Brain pericyte (primary cell): ENCODE measurements around the gene METTL27.
A peak's percentile ranks its signal among the peaks of the same experiment; 100 is the strongest.
"Not testable (repeated sequence)": the region's sequence is repeated elsewhere in the genome, so short reads cannot be mapped to it uniquely, and the experiment has no call there.

Experiments
- DNase-seq: peaks from one replicate; pipeline ENCODE4 v3.0.0-alpha.2; 2012; ENCODE audit warnings: low read depth, low spot score

METTL27 gene, protein sequence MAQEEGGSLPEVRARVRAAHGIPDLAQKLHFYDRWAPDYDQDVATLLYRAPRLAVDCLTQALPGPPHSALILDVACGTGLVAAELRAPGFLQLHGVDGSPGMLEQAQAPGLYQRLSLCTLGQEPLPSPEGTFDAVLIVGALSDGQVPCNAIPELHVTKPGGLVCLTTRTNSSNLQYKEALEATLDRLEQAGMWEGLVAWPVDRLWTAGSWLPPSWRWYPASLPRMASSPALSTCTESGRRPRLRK

DNA sequence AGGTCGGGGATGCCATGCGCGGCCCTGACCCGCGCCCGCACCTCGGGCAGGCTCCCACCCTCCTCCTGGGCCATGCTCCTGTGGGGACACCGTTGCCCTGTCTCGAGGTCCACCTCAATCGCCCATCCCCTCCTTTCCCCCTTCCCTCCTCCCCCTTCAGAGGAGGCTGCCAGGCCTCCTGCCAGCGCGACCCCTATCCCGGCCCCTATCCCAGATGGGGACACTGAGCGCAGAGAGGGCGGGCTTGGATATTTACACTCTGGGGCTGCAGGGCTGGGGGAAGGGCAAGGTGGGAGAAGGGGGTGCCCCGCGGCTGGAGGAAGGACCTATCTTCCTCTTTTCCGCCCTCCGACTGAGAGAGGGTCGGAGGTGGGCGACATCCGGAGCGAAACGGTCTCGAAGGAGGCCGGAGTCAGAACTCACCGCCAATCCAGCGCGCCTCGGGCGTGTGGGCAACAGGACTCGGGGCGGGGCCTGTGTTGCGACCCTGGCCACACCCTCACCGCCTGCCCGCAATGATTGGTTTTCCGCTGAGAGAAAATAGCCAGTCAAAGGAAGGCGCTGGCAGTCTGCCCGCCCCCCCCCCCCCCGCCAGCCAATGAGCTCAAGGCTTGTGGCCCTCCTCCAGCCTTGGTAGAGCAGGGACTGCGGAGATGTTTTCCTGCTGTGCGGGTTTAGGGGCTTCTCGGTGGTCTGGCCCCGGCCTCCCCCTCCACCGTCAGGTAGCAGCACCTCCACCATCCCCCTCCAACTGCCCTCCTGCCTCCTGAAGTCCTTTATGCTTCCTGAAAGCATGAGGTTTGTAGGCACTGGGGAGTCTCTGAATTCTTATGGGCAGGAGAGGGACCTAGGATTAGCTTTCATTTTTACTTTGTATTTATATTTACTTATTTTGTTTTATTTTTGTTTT, at the start of gene METTL27:
TSS of gene METTL27 (minus strand) at position 450 of the 910 bp plus-strand sequence. CDS start at position 74, 376 bp downstream.
- peak; percentile 48 for DNase-seq

DNA sequence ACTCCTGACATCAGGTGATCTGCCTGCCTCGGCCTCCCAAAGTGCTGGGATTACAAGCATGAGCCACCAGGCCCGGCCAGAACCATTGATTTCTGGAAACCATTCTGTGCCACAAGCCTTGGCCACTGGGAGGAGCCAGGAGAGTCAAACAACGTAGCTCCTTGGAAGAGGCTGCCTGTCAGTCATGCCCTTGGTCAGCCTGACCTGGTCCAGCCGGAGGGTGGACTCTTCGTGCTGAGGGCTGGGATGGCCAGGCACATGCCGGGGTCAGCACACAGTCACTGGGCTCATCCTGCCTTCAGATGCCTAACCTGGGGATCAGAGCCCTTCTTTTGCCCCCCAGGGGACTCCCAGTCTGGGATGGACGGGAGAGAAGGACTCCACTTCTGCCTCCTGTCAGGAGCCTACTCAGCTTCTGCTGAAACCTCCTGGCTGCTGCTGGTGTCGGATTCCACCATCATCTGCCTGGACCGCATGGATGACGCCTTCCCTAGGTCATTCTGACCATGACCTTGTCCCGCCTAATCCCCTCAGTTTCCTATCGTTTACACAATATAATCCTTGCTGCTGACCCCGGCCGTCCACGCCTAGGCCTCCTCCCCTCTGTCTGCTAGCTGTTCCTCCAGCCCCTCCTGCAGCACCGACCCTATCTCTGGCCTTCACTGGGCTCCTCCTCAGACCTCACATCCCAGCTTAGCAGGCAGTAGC, 49.0 kb upstream of the METTL27 start:
- no peak for DNase-seq

DNA sequence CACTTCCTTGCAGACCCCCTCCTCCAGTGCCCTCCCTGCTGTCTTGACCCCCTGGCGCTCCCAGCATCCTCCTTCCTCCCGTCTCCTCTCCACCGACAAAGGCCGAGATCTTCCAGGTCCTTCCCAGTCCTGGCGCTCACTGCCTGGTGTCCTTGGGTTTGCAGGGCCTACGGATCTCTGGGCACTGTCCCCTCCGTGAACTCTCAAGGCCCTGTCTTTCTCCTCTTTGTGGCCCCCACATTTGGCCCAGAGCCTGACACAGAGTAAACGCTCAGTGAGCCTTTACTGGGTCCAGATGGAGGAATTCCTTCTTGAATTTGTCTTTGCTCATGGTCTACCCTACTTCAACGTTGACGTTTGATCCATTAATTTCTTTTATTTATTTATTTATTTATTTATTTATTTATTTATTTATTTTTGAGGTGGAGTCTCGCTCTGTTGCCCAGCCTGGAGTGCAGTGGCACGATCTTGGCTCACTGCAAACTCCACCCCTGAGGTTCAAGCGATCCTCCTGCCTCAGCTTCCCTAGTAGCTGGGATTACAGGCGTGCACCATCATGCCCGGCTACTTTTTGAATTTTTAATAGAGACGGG, 48.3 kb upstream of the METTL27 start:
- no peak for DNase-seq

DNA sequence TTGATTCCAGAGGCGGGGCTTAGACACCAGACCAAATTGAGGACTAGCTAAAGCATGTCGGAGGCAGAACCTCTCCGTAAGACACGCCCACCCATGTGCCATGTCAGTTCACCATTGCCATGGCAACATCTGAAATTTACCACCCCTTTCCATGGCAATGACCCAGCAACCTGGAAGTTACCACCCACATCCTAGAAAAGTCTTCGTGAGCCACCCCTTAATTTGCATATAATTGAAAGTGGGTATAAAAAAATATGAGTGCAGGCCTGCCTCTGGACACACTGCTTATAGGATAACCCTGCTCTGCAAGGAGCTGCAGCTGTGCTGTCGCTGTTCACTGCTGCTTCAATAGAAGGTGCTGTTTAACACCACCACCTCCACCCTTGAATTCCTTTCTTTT, 46.6 kb upstream of the METTL27 start:
- no peak for DNase-seq

DNA sequence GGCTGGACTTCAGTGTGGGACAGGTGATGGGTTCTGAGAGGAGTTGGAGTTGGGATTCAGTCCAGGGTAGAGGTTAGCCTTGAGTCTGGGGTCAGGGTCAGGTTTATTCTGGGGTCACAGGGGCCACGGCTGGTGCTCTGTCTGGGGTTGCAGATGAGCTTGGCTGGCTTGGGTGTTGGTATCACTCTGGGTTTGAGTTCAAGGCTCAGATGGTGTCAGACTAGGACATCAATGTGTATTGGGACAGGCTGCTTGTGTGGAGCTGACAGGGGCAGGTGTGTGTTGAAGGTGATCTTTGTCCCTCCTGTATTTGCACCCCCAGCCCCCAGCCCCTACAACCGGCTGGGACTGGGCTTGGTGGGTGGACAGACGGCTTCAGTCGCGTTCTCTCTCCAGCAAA, 45.4 kb upstream of the METTL27 start:
- DNase-seq, result no peak

DNA sequence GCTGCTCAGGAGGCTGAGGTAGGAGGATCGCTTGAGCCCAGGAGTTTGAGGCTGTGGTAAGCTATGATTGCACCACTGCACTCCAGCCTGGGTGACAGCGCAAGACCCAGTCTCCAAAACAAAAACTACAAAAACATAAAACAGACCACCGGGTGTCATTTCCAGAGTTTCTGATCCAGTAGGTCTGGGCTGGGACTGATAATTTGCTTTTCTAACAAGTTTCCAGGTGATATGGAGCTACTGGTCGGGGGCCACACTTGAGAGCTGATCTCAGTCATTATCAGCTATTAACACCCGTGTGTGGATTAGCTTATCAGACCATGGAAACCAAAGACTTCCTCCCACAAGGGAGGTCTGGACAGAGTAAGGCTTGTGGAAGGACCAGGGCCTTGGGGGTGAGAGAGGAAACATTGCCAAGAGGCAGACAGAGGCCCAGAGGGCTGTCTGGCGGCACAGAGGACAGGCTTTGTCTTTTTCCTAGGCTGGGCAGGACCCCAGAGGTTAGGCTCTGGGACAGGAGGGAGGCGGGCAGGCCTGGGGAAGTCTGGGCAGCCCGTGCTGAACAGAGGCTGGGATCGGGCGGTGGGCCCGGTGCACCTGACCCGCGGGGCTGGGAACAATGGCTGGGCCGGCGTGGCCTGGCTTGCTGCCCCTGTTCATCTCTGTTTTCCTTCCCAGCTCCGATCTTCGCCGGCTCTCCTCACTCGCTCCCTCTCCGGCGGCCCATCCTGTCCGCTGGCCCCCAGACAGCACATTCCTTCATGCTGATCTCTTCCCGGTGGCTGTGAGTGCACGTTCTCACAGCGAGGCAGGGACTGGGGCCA, 43.9 kb upstream of the METTL27 start:
- DNase-seq, result no peak

DNA sequence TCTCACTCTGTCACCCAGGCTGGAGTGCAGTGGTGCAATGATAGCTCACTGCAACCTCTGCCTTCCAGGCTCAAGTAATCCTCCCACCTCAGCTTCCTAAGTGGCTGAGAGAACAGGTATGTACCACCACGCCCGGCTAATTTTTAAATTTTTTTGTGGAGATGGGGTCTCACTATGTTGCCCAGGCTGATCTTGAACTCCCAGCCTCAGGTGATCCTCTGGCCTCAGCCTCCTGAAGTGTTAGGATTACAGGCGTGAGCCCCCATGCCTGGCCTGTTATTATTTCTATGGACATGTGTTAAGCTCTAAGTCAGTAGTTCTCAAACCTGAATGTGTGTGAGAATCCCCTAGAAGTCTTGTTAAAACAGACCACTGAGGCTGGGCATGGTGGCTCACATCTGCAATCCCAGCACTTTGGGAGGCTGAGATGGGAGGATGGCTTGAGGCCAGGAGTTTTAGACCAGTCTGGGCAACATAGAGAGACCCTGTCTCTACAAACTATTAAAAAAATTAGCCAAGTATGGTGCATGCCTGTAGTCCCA, 43.2 kb upstream of the METTL27 start:
- no peak for DNase-seq

DNA sequence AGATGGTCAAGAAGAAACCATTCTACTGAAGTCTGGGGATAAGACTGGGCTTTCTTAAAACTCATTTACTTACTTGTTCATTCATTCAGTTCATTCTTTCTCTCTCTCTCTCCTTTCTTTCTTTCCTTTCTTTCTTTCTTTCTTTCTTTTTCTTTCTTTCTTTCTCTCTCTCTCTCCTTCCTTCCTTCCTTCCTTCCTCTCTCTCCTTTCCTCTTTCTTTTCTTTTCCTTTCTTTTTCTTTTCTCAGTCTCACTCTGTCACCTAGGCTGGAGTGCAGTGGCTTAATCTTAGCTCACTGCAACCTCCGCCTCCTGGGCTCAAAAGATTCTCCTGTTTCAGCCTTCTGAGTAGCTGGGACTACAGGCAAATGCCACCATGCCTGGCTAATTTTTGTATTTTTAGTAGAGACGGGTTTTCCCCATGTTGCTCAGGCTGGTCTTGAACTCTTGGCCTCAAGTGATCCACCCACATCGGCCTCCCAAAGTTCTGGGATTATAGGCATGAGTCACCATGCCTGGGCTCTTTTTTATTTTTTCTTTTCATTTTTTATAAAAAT, 42.6 kb upstream of the METTL27 start:
- not testable (repeated sequence) for DNase-seq

DNA sequence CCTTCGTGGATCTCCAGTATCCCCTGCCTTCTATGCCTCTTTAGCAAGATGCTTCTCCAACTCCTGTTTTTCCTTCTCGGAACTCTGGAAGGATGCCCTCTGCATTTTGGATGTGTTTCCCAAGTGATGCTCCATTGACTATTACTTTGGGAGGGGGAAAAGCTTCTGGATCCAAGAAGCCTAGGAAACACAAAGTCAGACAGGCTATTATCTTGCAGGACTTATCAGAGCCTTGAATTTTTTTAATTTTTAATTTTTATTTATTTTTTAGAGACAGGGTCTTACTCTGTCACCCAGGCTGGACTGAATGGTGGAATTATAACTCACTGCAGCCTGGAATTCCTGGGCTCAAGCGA, 39.7 kb upstream of the METTL27 start:
- no peak for DNase-seq

DNA sequence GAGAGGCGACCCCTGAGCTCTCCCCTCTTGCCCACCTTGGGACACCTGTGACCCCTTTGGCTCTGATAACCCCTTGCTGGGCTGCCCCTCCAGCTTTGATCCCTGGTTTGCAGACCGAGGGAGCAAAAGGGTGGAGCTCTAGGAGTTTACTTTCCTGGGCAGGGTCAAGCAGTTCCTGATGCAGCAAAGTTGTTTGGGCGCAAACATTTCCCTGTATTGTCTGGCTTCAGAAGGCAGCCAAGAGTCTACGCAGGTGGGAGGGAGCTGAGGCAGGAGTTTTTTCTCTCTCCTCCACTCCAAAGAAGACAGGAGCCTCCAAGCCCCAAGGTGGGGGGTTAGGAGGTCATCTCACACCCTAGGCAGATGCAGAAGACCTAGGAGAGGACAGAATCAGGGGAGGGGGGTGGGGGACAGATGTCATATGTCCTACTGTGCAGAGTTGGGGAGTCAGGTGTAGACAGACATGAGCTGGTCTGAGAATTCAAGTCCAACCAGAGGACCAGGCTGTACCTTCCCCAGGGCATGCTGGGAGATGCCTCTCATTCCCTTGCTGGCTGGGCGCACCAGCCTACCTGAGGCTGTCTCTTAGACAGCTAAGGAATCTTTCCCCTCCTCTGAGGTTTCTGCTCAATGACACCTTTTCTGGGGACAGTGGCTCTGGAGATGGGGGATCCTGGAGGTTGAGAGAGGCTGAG, 39.2 kb upstream of the METTL27 start:
- no peak for DNase-seq

DNA sequence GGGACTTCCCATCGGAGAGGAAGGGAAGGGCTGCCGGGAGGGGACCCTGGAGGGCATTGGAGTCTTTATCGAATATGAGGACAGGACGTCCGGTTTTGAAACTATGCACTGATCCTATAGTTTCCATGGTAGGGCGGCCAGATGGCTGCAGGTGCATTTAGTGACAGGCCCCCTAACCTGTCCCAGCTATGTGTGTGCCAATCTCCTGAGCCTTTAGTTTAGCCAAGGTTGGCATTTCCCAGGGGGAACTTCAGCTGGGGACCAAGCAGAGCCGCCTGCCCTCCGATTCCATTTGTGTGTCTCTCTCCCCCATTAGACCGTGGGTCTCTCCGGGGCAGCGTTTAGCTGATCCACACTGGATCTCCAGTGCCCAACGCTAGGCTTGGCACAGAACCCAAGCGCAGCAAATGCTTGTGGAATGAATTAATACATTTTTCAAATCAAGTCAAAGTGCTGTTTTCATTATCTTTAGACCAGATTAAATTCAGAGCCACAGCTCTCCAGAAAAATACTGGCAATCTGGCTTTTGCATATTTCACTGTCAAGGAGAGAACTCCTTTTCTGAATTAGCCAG, 38.5 kb upstream of the METTL27 start:
- no peak for DNase-seq

DNA sequence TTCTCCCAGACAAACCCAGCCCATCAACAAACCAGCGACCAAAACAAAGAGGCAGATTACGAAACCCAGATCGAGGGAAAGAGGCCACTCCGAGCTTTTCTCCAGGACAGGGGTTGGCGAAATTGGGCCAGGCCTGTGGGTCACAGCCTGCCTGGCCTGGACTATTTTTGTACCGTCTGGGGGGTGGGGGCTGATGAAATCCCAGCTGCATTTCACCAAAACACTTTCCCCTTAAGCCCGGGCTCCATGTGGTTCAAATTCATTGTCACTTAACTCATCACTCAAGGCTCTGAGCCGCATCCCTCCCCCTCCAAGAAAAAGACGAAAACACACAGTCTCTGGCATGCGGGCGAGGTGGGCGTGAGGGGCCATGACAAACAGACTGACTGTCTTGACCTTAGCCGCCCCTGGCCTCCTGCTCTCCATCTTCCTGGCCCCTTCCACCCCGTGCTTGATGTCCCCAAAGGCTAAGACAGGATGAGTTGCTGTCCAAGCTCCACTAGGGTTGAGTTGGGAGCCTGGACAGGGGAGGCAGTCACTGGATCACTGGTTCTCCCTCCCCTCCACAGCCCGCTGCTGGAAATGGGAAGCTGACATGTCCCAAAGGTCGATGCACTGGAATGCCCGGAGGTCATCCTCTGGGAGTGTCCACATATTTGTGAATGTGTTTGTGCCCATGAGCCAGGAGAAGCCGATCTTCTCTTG, 37.8 kb upstream of the METTL27 start:
- no peak for DNase-seq

DNA sequence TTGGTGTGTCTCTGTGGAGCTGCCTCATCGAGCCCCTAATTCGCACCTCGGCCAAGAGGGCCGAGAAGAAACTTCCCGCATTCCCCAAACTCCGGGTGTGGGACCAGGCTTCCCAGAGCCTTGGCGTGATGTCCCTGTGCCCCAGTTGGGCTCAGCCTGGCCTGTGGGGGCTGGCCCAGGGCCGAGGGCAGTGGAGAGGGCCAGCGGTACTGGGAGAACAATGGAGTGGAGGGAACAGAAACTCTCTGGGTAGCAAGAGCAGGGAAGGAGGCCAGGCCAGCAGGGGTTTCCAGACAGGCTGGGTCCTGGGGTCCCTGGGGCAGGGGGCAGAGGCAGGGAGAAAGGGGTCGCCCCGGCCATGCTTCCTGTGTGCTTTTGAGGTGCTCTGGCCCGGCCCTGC, 34.7 kb upstream of the METTL27 start:
- no peak for DNase-seq

DNA sequence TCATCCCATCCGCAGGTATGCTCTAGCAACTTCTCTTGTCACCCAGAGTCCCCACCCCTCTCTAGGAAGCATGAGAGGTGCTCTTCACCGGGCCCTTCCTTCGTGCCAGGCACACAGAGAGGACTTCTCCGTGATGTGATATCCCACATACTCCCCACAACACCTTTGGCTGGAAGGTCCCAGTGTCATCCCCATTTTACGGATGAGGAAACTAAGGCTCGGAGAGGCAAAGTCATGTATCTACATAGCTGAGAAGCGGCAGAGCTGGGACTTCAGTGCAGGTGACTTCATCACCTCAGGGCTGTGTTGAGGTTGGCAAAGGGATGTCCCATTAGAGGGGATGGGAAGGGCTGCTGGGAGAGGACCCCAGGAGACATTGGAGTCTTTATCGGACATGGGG, 34.0 kb upstream of the METTL27 start:
- DNase-seq, result no peak

DNA sequence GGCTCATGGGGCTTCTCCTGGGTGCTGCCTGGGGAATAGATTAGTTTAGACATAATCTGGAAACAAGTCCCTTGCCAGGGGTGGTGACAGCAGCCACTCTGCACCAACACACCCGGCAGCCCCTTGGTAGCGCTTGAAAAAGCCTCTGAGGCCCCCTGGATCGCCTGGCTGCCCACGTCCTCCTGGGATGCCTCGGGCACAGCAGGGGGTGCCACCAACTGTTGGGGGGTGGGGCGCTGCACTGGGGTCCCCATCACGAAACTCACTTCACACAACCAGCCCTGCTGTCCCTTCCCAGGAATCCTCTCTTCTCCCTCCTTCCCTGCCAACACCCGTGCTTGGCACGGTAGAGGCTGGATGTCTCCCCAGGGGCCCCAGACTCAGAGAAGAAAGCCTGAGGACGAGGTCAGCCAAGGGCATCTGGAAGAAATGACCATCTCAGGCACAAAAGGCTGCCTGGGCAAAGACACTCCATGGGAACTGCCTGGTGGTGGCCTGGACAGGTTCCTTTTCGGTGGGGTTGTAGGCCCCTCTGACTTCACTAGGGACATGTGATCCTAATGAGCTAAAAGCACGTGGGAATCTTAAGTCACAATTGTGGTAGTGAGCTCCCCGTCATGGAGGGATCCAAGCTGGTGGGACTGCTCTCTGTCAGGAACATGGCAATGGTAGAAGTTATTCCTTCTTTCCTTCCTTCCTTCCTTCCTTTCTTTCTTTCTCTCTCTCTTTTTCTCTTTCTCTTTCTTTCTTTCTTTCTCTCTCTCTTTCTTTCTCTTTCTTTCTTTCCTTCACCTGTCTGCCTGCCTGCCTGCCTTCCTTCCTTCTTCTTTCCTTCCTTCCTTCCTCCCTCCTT, 30.0 kb upstream of the METTL27 start:
- no peak for DNase-seq

DNA sequence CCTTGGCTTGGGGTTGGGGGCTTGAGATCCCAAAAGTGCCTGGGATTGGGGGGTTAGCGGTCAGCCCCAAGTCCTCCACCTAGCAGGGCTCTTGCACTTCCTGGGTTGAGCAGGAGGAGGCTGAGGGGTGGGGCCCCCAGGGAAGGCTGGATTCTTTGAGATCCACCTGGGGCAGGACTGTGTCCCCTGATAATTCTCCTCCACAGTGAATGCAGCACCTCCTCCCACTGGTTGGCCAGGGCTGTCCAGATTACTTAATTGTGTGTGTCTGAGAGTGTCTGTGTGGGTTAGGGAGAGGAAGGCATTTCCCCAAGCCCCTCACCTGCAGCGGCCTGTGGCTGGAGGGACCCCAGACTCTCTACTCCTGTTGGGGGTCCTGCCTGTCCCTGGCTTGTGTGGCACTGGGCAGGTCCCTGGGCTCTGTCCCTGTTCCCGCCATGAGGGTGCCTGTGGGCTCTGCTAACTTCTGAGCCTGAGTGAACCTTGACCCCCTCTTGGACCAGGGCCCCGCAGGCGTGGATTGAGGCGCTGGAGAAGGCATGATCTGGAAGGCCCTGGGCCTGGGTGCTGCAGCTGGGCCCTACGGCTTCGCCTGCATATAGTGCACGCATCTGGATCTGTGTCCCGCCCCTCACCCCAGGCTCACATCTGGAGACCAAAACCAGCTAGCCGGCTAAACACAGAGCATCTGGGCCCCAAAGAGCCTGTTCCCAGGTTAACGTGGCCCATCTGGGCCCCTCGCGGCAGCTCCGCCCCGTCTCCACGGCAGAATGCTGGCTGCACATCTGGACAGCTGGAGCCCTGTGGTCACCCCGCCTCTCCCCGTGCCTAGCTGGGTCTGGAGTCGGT, 29.1 kb upstream of the METTL27 start:
- no peak for DNase-seq

DNA sequence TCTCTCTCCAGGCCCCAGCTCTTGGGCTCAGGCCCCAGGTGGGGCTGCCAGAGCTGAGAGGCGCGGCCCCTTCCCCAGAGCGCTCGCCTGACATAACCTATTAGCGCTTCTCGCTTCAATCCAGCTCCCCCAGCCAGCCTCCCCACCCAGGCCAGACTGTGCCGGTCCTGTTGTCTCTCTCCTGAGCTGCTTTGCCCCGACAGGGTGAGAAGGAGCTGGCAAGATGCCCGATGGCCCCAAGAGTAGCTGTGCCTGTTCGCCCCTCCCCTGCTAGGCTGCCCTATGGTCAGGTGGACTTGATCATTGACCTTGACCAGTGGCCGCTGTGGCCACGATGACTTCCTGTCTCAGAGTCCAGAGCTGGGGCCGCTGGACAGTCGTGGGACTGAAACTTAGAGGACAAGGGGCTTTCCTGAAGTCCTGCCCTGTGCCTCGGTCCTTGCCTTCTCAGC, 27.8 kb upstream of the METTL27 start:
- no peak for DNase-seq
